IMR-90 (cell line): ENCODE results near the gene GPC6. TPM values are rescaled to one million over a fixed set of nuclear protein-coding genes. Genes with fewer than 3 reads are reported as not detected.
A peak's percentile ranks its signal among the peaks of the same experiment; 100 is the strongest.

Source experiments
- ATAC-seq: fragments of 200-7000 bp; cut with Tn5 transposase; 2 replicates; pipeline ENCODE4 v1.9.1; 2020; ENCODE audit warnings: low read depth, mild to moderate bottlenecking, moderate library complexity
- BruUV-seq: library from RNA; stranded (reverse); fragments of 400-500 nt; replicated peaks from 2 replicates; lab custom pipeline; 2021; lab: Mats Ljungman, UMichigan
- CTCF ChIA-PET: fragments of 300-600 bp; formaldehyde crosslinking; extraction: SDS; loops from one replicate; lab custom pipeline; 2021; ENCODE audit warnings: antibody characterized with exemption; lab: Yijun Ruan, JAX
- POLR2A ChIA-PET: fragments of 300-600 bp; sonication (Branson Sonifier 250); formaldehyde crosslinking; loops from one replicate; lab custom pipeline; 2022; ENCODE audit warnings: antibody characterized with exemption; ENCODE audit not compliant: unreplicated experiment; lab: Charles Lee
- DNase-seq: peaks from one replicate; pipeline ENCODE4 v3.0.0; 2013
- H2AFZ ChIP-seq: replicated peaks from 2 replicates; pipeline ENCODE3; 2013; ENCODE audit warnings: low read length, mild to moderate bottlenecking; ENCODE audit not compliant: poor library complexity
- H2AK5ac ChIP-seq: 2 replicates; pipeline ENCODE4 v1.6.1; 2013; ENCODE audit warnings: low read depth, low read length, inconsistent platforms
- H2AK9ac ChIP-seq: replicated peaks from 2 replicates; pipeline ENCODE3; 2013; ENCODE audit warnings: mild to moderate bottlenecking, low read depth, low read length, moderate library complexity; ENCODE audit not compliant: poor library complexity
- H2BK120ac ChIP-seq: 2 replicates; pipeline ENCODE4 v1.6.1; 2013; ENCODE audit warnings: low read depth, low read length, inconsistent platforms
- H2BK15ac ChIP-seq: 3 replicates; pipeline ENCODE4 v1.6.1; 2013; ENCODE audit warnings: low read depth, low read length, inconsistent platforms
- H2BK20ac ChIP-seq: 2 replicates; pipeline ENCODE4 v1.6.1; 2013; ENCODE audit warnings: low read depth, mild to moderate bottlenecking, inconsistent platforms, low read length, moderate library complexity
- H2BK5ac ChIP-seq: 2 replicates; pipeline ENCODE4 v1.6.1; 2013; ENCODE audit warnings: mild to moderate bottlenecking, low read depth, low read length, inconsistent platforms; ENCODE audit not compliant: poor library complexity, severe bottlenecking
- H3K14ac ChIP-seq: replicated peaks from 2 replicates; pipeline ENCODE4 v1.6.1; 2013; ENCODE audit warnings: low read depth, low read length, inconsistent platforms
- H3K18ac ChIP-seq: 2 replicates; pipeline ENCODE4 v1.6.1; 2013; ENCODE audit warnings: low read depth, low read length, control low read depth
- H3K23ac ChIP-seq: 2 replicates; pipeline ENCODE4 v1.6.1; 2013; ENCODE audit warnings: low read depth, low read length, inconsistent platforms
- H3K27ac ChIP-seq: 2 replicates; pipeline ENCODE4 v1.5.1; 2013; ENCODE audit warnings: mild to moderate bottlenecking, control low read depth, low read length; ENCODE audit not compliant: insufficient read depth
- H3K27me3 ChIP-seq: 2 replicates; pipeline ENCODE4 v1.6.1; 2013; ENCODE audit warnings: low read length; ENCODE audit not compliant: control insufficient read depth, insufficient read depth
- H3K36me3 ChIP-seq: 2 replicates; pipeline ENCODE4 v1.6.1; 2013; ENCODE audit warnings: low read length, mixed read lengths; ENCODE audit not compliant: control insufficient read depth, insufficient read depth
- H3K4ac ChIP-seq: 2 replicates; pipeline ENCODE4 v1.6.1; 2013; ENCODE audit warnings: low read depth, low read length, inconsistent platforms
- H3K4me1 ChIP-seq: 2 replicates; pipeline ENCODE4 v1.6.1; 2013; ENCODE audit warnings: low read length, mixed read lengths; ENCODE audit not compliant: control insufficient read depth, insufficient read depth
- H3K4me2 ChIP-seq: 2 replicates; pipeline ENCODE4 v1.6.1; 2013; ENCODE audit warnings: low read depth, mild to moderate bottlenecking, control low read depth, low read length, moderate library complexity
- H3K4me3 ChIP-seq: 2 replicates; pipeline ENCODE4 v1.5.1; 2013; ENCODE audit warnings: low read depth, mild to moderate bottlenecking, control low read depth, low read length, moderate library complexity; ENCODE audit not compliant: insufficient read depth
- H3K56ac ChIP-seq: 2 replicates; pipeline ENCODE4 v1.6.1; 2013; ENCODE audit warnings: low read length, inconsistent platforms; ENCODE audit not compliant: insufficient read depth; ENCODE audit errors: extremely low read depth
- H3K79me1 ChIP-seq, 2 experiments: 2 replicates each; pipeline ENCODE4 v1.6.1; 2013; ENCODE audit warnings: low read length in 2 of 2, inconsistent platforms in 1 of 2, low read depth in 1 of 2
- H3K9ac ChIP-seq: 2 replicates; pipeline ENCODE4 v1.6.1; 2013; ENCODE audit warnings: low read depth, low read length, control low read depth
- H3K9me1 ChIP-seq: 2 replicates; pipeline ENCODE4 v1.6.1; 2013; ENCODE audit warnings: low read length, inconsistent platforms; ENCODE audit not compliant: insufficient read depth
- H3K9me3 ChIP-seq: 2 replicates; pipeline ENCODE4 v1.6.1; 2013; ENCODE audit warnings: low read length; ENCODE audit not compliant: control insufficient read depth, insufficient read depth
- H4K20me1 ChIP-seq: 2 replicates; pipeline ENCODE4 v1.6.1; 2013; ENCODE audit warnings: low read length, inconsistent platforms; ENCODE audit not compliant: insufficient read depth
- H4K5ac ChIP-seq: 2 replicates; pipeline ENCODE4 v1.6.1; 2013; ENCODE audit warnings: mild to moderate bottlenecking, low read depth, low read length, control low read depth
- H4K8ac ChIP-seq, 2 experiments: 2 replicates each; pipeline ENCODE4 v1.6.1; 2013; ENCODE audit warnings: low read depth in 2 of 2, low read length in 2 of 2, control low read depth in 1 of 2, inconsistent platforms in 1 of 2
- H4K91ac ChIP-seq: 2 replicates; pipeline ENCODE4 v1.6.1; 2013; ENCODE audit warnings: low read depth, low read length, inconsistent platforms; ENCODE audit not compliant: insufficient read depth
- BHLHE40 ChIP-seq: fragments of 150-350 bp; IDR thresholded peaks from 2 replicates; pipeline ENCODE4 v1.6.1; 2016; ENCODE audit warnings: mild to moderate bottlenecking, low read depth, low read length
- CEBPB ChIP-seq: IDR thresholded peaks from 2 replicates; pipeline ENCODE4 v1.6.1; 2012; ENCODE audit warnings: low read depth, low read length, improper control_type of control experiment
- FOS ChIP-seq: fragments of 150-350 bp; IDR thresholded peaks from 2 replicates; pipeline ENCODE4 v1.6.1; 2016; ENCODE audit warnings: low read depth, low read length
- RAD21 ChIP-seq: IDR thresholded peaks from 2 replicates; pipeline ENCODE4 v1.6.1; 2012; ENCODE audit warnings: low read length, improper control_type of control experiment
- SMC3 ChIP-seq: fragments of 150-350 bp; IDR thresholded peaks from 2 replicates; pipeline ENCODE4 v1.6.1; 2016; ENCODE audit warnings: low read depth, mild to moderate bottlenecking, antibody characterized with exemption, low read length, moderate library complexity
- USF2 ChIP-seq: fragments of 150-350 bp; IDR thresholded peaks from 2 replicates; pipeline ENCODE4 v1.6.1; 2017; ENCODE audit warnings: mild to moderate bottlenecking, antibody characterized with exemption, low read length, low read depth
- WGBS, 2 experiments: methylation state at CpG; one replicate each; pipeline versions ENCODE4 v1.1.5 to v1.1.7; 2013; ENCODE audit warnings: missing lambda C conversion rate in 2 of 2; ENCODE audit not compliant: insufficient read length in 1 of 2; ENCODE audit errors: extremely low coverage in 2 of 2; 5-methylcytosine and 5-hydroxymethylcytosine counted together
- dilution Hi-C: fragments of 300-500 bp; cut with HindIII; formaldehyde crosslinking; loops from one replicate; pipeline ENCODE4 v1.14.3; 2018; ENCODE audit warnings: low sequenced_read_pairs; ENCODE audit not compliant: unreplicated experiment
- in situ Hi-C: fragments of 300-500 bp; cut with MboI; formaldehyde crosslinking; loops from 3 replicates; pipeline ENCODE4 v1.14.3; 2019; ENCODE audit warnings: low sequenced_read_pairs, inconsistent platforms, mixed read lengths
- intact Hi-C: fragments of 100-400 bp; cut with micrococcal nuclease; formaldehyde crosslinking; loops from 2 replicates; pipeline ENCODE4 v1.10.0; 2022
- polyA plus RNA-seq, 3 experiments: library from polyadenylated mRNA; depleted of rRNA; stranded (reverse); fragments of >200 nt; gene quantifications; 2 replicates each; pipeline ENCODE4 v1.2.3, GENCODE V29; 2012; ENCODE audit warnings: low replicate concordance in 1 of 3
- total RNA-seq: library from RNA; depleted of rRNA; stranded (reverse); fragments of >200 nt; gene quantifications from 2 replicates; pipeline ENCODE4 v1.2.3, GENCODE V29; 2012
- TF ChIP-seq, protein P1 (sequence below): conservative IDR thresholded peaks from 2 replicates; pipeline ENCODE4 v1.5.1; 2012; ENCODE audit warnings: mild to moderate bottlenecking, low read depth, low read length, improper control_type of control experiment

The GPC6 gene
- total and polyA plus RNA-seq, 2 of the 4 experiments (the other 2 are of a cell fraction) = 14.9 to 39.4 TPM

DNA sequence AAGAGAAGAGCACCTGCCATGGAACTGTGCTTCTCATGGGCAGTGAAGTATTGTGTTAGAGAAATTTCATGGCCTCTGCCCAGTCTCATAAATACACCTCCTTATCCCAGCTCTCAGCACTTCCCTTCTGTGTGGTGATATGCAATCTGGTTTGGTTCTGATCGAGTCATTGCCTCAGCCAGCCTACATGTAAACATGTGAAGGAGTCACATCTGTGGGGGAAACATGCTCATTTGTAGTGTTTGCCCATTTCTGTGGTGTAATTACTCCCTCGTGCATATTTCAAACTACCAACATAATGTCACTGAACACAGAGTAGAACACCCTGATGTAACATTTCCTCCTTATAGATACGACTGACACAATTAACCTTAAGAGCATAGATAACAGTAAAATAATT is 1069.9 kb downstream of the GPC6 start:
- no peak overlapping the region for H3K4me3 ChIP-seq
- CTCF ChIA-PET = no interaction called here
- H2AK9ac ChIP-seq = no peak overlapping the region
- H3K18ac ChIP-seq = no peak overlapping the region
- POLR2A ChIA-PET = no interaction called here
- H3K9me3 ChIP-seq = no peaks in the 10 kb centered on the region
- TF ChIP-seq USF2 (no peak), BHLHE40 (no peak), CEBPB (no peak), FOS (no peak), RAD21 (no peak), SMC3 (no peak)
- TF ChIP-seq, protein P1, sequence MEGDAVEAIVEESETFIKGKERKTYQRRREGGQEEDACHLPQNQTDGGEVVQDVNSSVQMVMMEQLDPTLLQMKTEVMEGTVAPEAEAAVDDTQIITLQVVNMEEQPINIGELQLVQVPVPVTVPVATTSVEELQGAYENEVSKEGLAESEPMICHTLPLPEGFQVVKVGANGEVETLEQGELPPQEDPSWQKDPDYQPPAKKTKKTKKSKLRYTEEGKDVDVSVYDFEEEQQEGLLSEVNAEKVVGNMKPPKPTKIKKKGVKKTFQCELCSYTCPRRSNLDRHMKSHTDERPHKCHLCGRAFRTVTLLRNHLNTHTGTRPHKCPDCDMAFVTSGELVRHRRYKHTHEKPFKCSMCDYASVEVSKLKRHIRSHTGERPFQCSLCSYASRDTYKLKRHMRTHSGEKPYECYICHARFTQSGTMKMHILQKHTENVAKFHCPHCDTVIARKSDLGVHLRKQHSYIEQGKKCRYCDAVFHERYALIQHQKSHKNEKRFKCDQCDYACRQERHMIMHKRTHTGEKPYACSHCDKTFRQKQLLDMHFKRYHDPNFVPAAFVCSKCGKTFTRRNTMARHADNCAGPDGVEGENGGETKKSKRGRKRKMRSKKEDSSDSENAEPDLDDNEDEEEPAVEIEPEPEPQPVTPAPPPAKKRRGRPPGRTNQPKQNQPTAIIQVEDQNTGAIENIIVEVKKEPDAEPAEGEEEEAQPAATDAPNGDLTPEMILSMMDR = no peak
- no peaks in the 10 kb centered on the region for H3K4me1 ChIP-seq
- BruUV-seq = no TSS peak
- H2BK15ac ChIP-seq = no peak overlapping the region; the same call in 2 of the 3 replicates
- no peak overlapping the region for H3K56ac ChIP-seq
- no peak overlapping the region for H3K27ac ChIP-seq
- no peaks in the 10 kb centered on the region for H4K20me1 ChIP-seq
- H2BK120ac ChIP-seq = no peak overlapping the region
- intact Hi-C loops (no loop called here), in situ Hi-C loops (no loop called here), dilution Hi-C loops (no loop called here)
- WGBS, 2 experiments = no CpG with 5 or more reads among the region's 3 CpGs
- no peak overlapping the region for H3K4me2 ChIP-seq
- H3K23ac ChIP-seq = no peak overlapping the region; the same call in 1 of the 2 replicates
- no peak overlapping the region for H3K9ac ChIP-seq
- no peak overlapping the region for H4K8ac ChIP-seq
- no peaks in the 10 kb centered on the region for H3K27me3 ChIP-seq
- no peak overlapping the region for H4K91ac ChIP-seq
- no peaks in the 10 kb centered on the region for H3K36me3 ChIP-seq
- H2AK5ac ChIP-seq = no peak overlapping the region
- DNase-seq (peak; percentile 51), ATAC-seq (peak; percentile 40; the same call in 1 of the 2 replicates)
- H3K9me1 ChIP-seq = no peaks in the 10 kb centered on the region
- H3K79me1 ChIP-seq = no peaks in the 10 kb centered on the region
- no peak overlapping the region for H4K5ac ChIP-seq
- no peak overlapping the region for H3K4ac ChIP-seq
- H3K14ac ChIP-seq = no peak overlapping the region
- H2BK20ac ChIP-seq = no peak overlapping the region
- H2BK5ac ChIP-seq = no peak overlapping the region
- no peak overlapping the region for H2AFZ ChIP-seq
